C4-2B (cell line): Measurements from ENCODE around the gene GPATCH1.

Source experiments
- CTCF ChIP-seq: fragments of 450-650 bp; conservative IDR thresholded peaks from 2 replicates; pipeline ENCODE4 v1.5.1; 2017; ENCODE audit warnings: mild to moderate bottlenecking
- ZFX ChIP-seq: fragments of 450-650 bp; IDR thresholded peaks from 2 replicates; pipeline ENCODE4 v1.6.1; 2017

DNA sequence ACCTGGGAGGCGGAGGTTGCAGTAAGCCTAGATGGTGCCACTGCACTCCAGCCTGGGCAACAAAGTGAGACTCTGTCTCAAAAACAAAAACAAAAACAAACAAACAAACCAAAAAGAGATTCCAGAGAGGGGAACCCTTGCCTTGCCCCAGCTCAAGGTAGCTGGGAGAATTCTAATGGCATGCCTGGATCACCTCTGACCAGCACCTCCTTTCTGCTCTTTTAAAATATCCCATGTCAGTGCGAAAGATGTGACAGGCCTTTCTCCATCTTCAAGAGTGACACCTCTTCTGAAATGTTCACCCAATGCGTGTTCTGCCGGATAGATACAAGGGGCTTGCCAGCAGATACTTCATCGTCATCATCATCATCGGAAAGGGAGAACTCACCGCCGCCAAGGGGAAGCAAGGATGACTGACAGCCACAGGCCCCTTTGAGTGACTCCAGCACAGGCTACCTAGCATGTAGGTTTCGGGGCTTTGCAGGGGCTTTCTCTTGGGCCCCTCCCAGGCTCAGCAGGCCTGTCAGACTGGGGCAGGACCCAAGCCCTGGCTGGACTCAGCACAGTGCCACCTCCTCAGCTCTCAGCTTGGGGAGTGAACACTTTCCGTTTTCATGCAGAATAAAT, 94.3 kb downstream of the GPATCH1 start:
- no peak for TF ChIP-seq CTCF
- TF ChIP-seq ZFX, result no peak
